H1 (cell line): ENCODE results near the gene MFAP4. TPM values are rescaled to one million over a fixed set of nuclear protein-coding genes. Genes with fewer than 3 reads are reported as not detected.
A peak's percentile ranks its signal among the peaks of the same experiment; 100 is the strongest.

ENCODE experiments used
- CTCF ChIA-PET: fragments of 300-600 bp; sonication (Branson Sonifier 250); formaldehyde crosslinking; loops from one replicate; lab custom pipeline; 2021; ENCODE audit not compliant: partially characterized antibody; lab: Charles Lee
- POLR2A ChIA-PET: fragments of 300-600 bp; sonication (Branson Sonifier 250); formaldehyde crosslinking; loops from one replicate; lab custom pipeline; 2021; ENCODE audit warnings: inconsistent platforms; ENCODE audit not compliant: partially characterized antibody; lab: Charles Lee
- DNase-seq, 2 experiments: peaks; one replicate each; pipeline versions ENCODE4 v3.0.0 to v3.0.0-alpha.2; 2010 to 2022; ENCODE audit warnings: low spot score in 2 of 2, low read depth in 1 of 2, mixed read lengths in 1 of 2
- FAIRE-seq: peaks from 2 replicates; lab custom pipeline; 2011; peaks lifted over from hg19 to GRCh38; lab: Jason Lieb, UNC
- H2AFZ ChIP-seq: 2 replicates; pipeline ENCODE4 v1.8.1; 2012; ENCODE audit warnings: low read length, inconsistent platforms
- H2AK5ac ChIP-seq: 2 replicates; pipeline ENCODE4 v1.6.1; 2013; ENCODE audit warnings: low read depth, low read length
- H2BK120ac ChIP-seq: replicated peaks from 2 replicates; pipeline ENCODE3; 2013; ENCODE audit warnings: low read depth, low read length, inconsistent platforms
- H2BK12ac ChIP-seq: 2 replicates; pipeline ENCODE4 v1.6.1; 2013; ENCODE audit warnings: low read depth, low read length
- H2BK15ac ChIP-seq: 2 replicates; pipeline ENCODE4 v1.6.1; 2013; ENCODE audit warnings: low read length
- H2BK20ac ChIP-seq: 2 replicates; pipeline ENCODE4 v1.6.1; 2013; ENCODE audit warnings: low read length
- H2BK5ac ChIP-seq: 2 replicates; pipeline ENCODE4 v1.6.1; 2013; ENCODE audit warnings: low read depth, low read length
- H3K14ac ChIP-seq: 2 replicates; pipeline ENCODE4 v1.6.1; 2013; ENCODE audit warnings: inconsistent platforms; ENCODE audit not compliant: insufficient read length
- H3K18ac ChIP-seq: 2 replicates; pipeline ENCODE4 v1.6.1; 2013; ENCODE audit warnings: low read length; ENCODE audit errors: extremely low read depth
- H3K23ac ChIP-seq: 2 replicates; pipeline ENCODE4 v1.6.1; 2013; ENCODE audit warnings: inconsistent platforms; ENCODE audit not compliant: insufficient read length
- H3K23me2 ChIP-seq: 2 replicates; pipeline ENCODE4 v1.6.1; 2013; ENCODE audit warnings: low read depth, low read length
- H3K27ac ChIP-seq: 2 replicates; pipeline ENCODE4 v1.6.1; 2011; ENCODE audit warnings: low read depth, low read length, inconsistent platforms
- H3K27me3 ChIP-seq, 4 experiments: replicated peaks in 1 of 4; 1 replicate in 1 of 4; 2 replicates in 3 of 4; pipeline versions ENCODE4 v1.6.1 to v1.8.1; 2011 to 2013; ENCODE audit warnings: low read length in 3 of 4, mild to moderate bottlenecking in 3 of 4, inconsistent platforms in 2 of 4, mixed read lengths in 2 of 4, moderate library complexity in 1 of 4; ENCODE audit not compliant: control insufficient read depth in 3 of 4, insufficient read depth in 3 of 4; ENCODE audit errors: extremely low read depth in 1 of 4
- H3K36me3 ChIP-seq, 4 experiments: 2 replicates each; pipeline versions ENCODE4 v1.6.1 to v1.8.1; 2011 to 2013; ENCODE audit warnings: mild to moderate bottlenecking in 4 of 4, low read length in 3 of 4, moderate library complexity in 2 of 4, control low read depth in 1 of 4, inconsistent platforms in 1 of 4; ENCODE audit not compliant: insufficient read depth in 4 of 4, control insufficient read depth in 2 of 4
- H3K4ac ChIP-seq: replicated peaks from 2 replicates; pipeline ENCODE3; 2013; ENCODE audit warnings: low read length, low read depth, mixed read lengths, inconsistent platforms; ENCODE audit not compliant: insufficient read length
- H3K4me1 ChIP-seq, 4 experiments: replicated peaks in 1 of 4; 1 replicate in 1 of 4; 2 replicates in 3 of 4; pipeline versions ENCODE4 v1.6.1 to v1.8.1; 2011 to 2013; ENCODE audit warnings: low read length in 3 of 4, inconsistent platforms in 2 of 4, mixed read lengths in 1 of 4; ENCODE audit not compliant: insufficient read depth in 4 of 4, control insufficient read depth in 3 of 4
- H3K4me2 ChIP-seq, 2 experiments: 2 replicates each; pipeline versions ENCODE4 v1.6.1 to v1.8.1; 2011 to 2013; ENCODE audit warnings: low read depth in 2 of 2, low read length in 2 of 2, control low read depth in 1 of 2, inconsistent platforms in 1 of 2, mild to moderate bottlenecking in 1 of 2; ENCODE audit not compliant: insufficient read depth in 1 of 2
- H3K4me3 ChIP-seq, 4 experiments: fragments of 200-600, 300-600 bp in 1 of 4; sonication (generic), shearing (Covaris generic), sonication (Bioruptor Twin) in 1 of 4; 2 replicates each; pipeline versions ENCODE4 v1.5.1 to v1.8.1; 2011 to 2016; ENCODE audit warnings: low read length in 4 of 4, low read depth in 3 of 4, control low read depth in 2 of 4, inconsistent platforms in 2 of 4, mild to moderate bottlenecking in 2 of 4, mixed read lengths in 1 of 4, moderate library complexity in 1 of 4; ENCODE audit not compliant: insufficient read depth in 2 of 4; ENCODE audit errors: extremely low read depth in 1 of 4
- H3K56ac ChIP-seq: replicated peaks from 2 replicates; pipeline ENCODE3; 2013; ENCODE audit warnings: low read depth, mild to moderate bottlenecking, mixed read lengths, low read length, inconsistent platforms; ENCODE audit not compliant: insufficient read length
- H3K79me1 ChIP-seq: 2 replicates; pipeline ENCODE4 v1.6.1; 2013; ENCODE audit warnings: low read depth, low read length, control low read depth
- H3K79me2 ChIP-seq, 2 experiments: 2 replicates each; pipeline versions ENCODE4 v1.6.1 to v1.8.1; 2012 to 2013; ENCODE audit warnings: low read length in 2 of 2, mild to moderate bottlenecking in 2 of 2, inconsistent platforms in 1 of 2; ENCODE audit not compliant: insufficient read depth in 2 of 2, control insufficient read depth in 1 of 2
- H3K9ac ChIP-seq, 4 experiments: replicated peaks in 1 of 4; 1 replicate in 1 of 4; 2 replicates in 3 of 4; pipeline versions ENCODE4 v1.6.1 to v1.8.1; 2011 to 2013; ENCODE audit warnings: low read depth in 3 of 4, low read length in 3 of 4, control low read depth in 2 of 4, mild to moderate bottlenecking in 2 of 4, moderate library complexity in 2 of 4, inconsistent platforms in 1 of 4; ENCODE audit errors: extremely low read depth in 1 of 4
- H3K9me3 ChIP-seq, 2 experiments: 2 replicates each; pipeline versions ENCODE4 v1.6.1 to v1.8.1; 2012 to 2013; ENCODE audit warnings: mild to moderate bottlenecking in 2 of 2, moderate library complexity in 2 of 2, control low read depth in 1 of 2, inconsistent platforms in 1 of 2, low read depth in 1 of 2, low read length in 1 of 2, mixed read lengths in 1 of 2; ENCODE audit not compliant: insufficient read depth in 2 of 2
- H4K20me1 ChIP-seq, 2 experiments: replicated peaks in 1 of 2; 2 replicates each; pipeline versions ENCODE3 to v1.8.1; 2011 to 2013; ENCODE audit warnings: inconsistent platforms in 2 of 2, low read length in 2 of 2, mild to moderate bottlenecking in 1 of 2; ENCODE audit not compliant: insufficient read depth in 2 of 2, control insufficient read depth in 1 of 2
- H4K5ac ChIP-seq: 2 replicates; pipeline ENCODE4 v1.6.1; 2013; ENCODE audit warnings: low read length, low read depth, mixed read lengths, inconsistent platforms; ENCODE audit not compliant: insufficient read length
- H4K8ac ChIP-seq: 2 replicates; pipeline ENCODE4 v1.8.0; 2013; ENCODE audit warnings: mild to moderate bottlenecking, moderate library complexity, low read length, inconsistent platforms; ENCODE audit not compliant: insufficient read depth; ENCODE audit errors: extremely low read depth
- H4K91ac ChIP-seq: replicated peaks from 2 replicates; pipeline ENCODE3; 2013; ENCODE audit warnings: low read length, mixed read lengths, inconsistent platforms; ENCODE audit not compliant: insufficient read length
- BCL11A ChIP-seq, 2 experiments: IDR thresholded peaks; one replicate each; pipeline ENCODE4 v1.6.1; 2011; ENCODE audit warnings: low read depth in 2 of 2, low read length in 2 of 2, mild to moderate bottlenecking in 2 of 2
- CHD1 ChIP-seq: IDR thresholded peaks from 2 replicates; pipeline ENCODE4 v1.6.1; 2012; ENCODE audit warnings: low read depth, low read length, improper control_type of control experiment
- CREB1 ChIP-seq: IDR thresholded peaks from 2 replicates; pipeline ENCODE4 v1.6.1; 2012; ENCODE audit warnings: inconsistent platforms
- GABPA ChIP-seq: IDR thresholded peaks from 2 replicates; pipeline ENCODE4 v1.6.1; 2011; ENCODE audit warnings: mild to moderate bottlenecking, low read length, moderate library complexity, borderline replicate concordance; ENCODE audit not compliant: insufficient read depth
- GTF2F1 ChIP-seq: IDR thresholded peaks from 2 replicates; pipeline ENCODE4 v1.6.1; 2012; ENCODE audit warnings: low read depth, low read length, improper control_type of control experiment, borderline replicate concordance
- KDM5A ChIP-seq: fragments of 200-600 bp; IDR thresholded peaks from 2 replicates; pipeline ENCODE4 v1.7.1; 2012; ENCODE audit warnings: mild to moderate bottlenecking, low read length, inconsistent platforms, mixed read lengths
- PHF8 ChIP-seq: fragments of 200-600 bp; sonication (generic); conservative IDR thresholded peaks from 2 replicates; pipeline ENCODE4 v1.7.1; 2012; ENCODE audit warnings: low read depth, mild to moderate bottlenecking, inconsistent platforms, low read length, moderate library complexity
- RNF2 ChIP-seq: fragments of 200-900, 300-1000 bp; sonication (generic); IDR thresholded peaks from 2 replicates; pipeline ENCODE4 v1.7.1; 2016; ENCODE audit warnings: borderline replicate concordance, low read depth, mild to moderate bottlenecking, antibody characterized with exemption, low read length; ENCODE audit not compliant: poor library complexity, severe bottlenecking; ENCODE audit errors: missing control alignments
- RXRA ChIP-seq: IDR thresholded peaks from 2 replicates; pipeline ENCODE4 v1.6.1; 2011; ENCODE audit warnings: low read depth, mild to moderate bottlenecking, low read length, moderate library complexity; ENCODE audit not compliant: insufficient read depth
- SP2 ChIP-seq: IDR thresholded peaks from 2 replicates; pipeline ENCODE4 v1.6.1; 2012; ENCODE audit warnings: mild to moderate bottlenecking, low read length, inconsistent platforms
- SUZ12 ChIP-seq: fragments of 200-600 bp; sonication (generic); IDR thresholded peaks from 2 replicates; pipeline ENCODE4 v1.6.1; 2012; ENCODE audit warnings: mild to moderate bottlenecking, inconsistent platforms, low read length, moderate library complexity, mixed read lengths
- TBP ChIP-seq: IDR thresholded peaks from 2 replicates; pipeline ENCODE4 v1.6.1; 2011; ENCODE audit warnings: low read depth, low read length, improper control_type of control experiment
- WGBS, 2 experiments: shearing (Covaris generic) in 1 of 2; methylation state at CpG; one replicate each; pipeline versions ENCODE4 v1.1.6 to v1.1.7; 2013 to 2015; ENCODE audit warnings: low lambda C conversion rate in 2 of 2, mixed read lengths in 2 of 2, inconsistent platforms in 1 of 2, low coverage in 1 of 2, missing lambda C conversion rate in 1 of 2; ENCODE audit not compliant: insufficient replicate concordance in 2 of 2, insufficient coverage in 1 of 2, insufficient read length in 1 of 2; ENCODE audit errors: extremely low coverage in 1 of 2, missing lambda C conversion rate in 1 of 2; 5-methylcytosine and 5-hydroxymethylcytosine counted together
- polyA plus RNA-seq, 7 experiments: library from polyadenylated mRNA; depleted of rRNA in 3 of 7; stranded (reverse) in 5 of 7; unstranded in 2 of 7; fragments of >200 nt in 5 of 7; fragments of 200-250 nt in 2 of 7; gene quantifications; 1 replicate in 5 of 7; 2 replicates in 1 of 7; 4 replicates in 1 of 7; pipeline versions ENCODE4 v1.2.1 to v1.2.3, GENCODE V29; 2011 to 2013; ENCODE audit warnings: missing spikeins in 2 of 7, mixed read lengths in 2 of 7
- total RNA-seq: library from RNA; stranded (reverse); fragmentation: NEBNext Ultra II Directional; extraction: Animal tissue kit (Norgen Biotek cat#: 25700); gene quantifications from 2 replicates; pipeline ENCODE4 v1.2.1, GENCODE V29; 2021
- TF ChIP-seq, protein P1 (sequence below): IDR thresholded peaks from 2 replicates; pipeline ENCODE4 v1.6.1; 2011; ENCODE audit warnings: low read depth, mild to moderate bottlenecking, low read length; ENCODE audit not compliant: insufficient read depth

The MFAP4 gene
- total and polyA plus RNA-seq, 2 of the 8 experiments (the other 6 are each of a cell fraction or from before 2014, with no cell fraction given): 3.1 to 3.6 TPM

DNA sequence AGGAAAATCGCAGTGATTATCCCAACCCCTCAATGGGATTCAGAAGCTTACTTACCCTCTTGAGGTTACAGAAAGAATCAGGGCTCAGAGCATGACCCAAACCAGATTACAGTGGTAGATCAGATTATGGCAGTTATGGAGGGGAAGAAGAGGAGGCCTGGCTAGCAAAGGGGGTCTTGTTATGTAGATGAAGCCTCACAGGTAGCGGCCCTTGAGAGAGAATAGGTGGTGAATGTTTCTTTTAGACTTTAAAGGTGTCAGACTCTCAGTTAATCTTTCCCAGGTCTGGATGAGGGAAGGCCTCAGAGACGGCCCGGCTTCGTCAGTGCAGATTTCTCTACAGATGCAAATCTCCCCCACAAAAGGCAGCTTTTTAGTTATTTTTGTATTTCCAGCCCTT lies 39.6 kb upstream of the MFAP4 start:
- H3K4me1 ChIP-seq: peaks cover 0 to 7% (median 1%) of the 10 kb centered on the region in 4 experiments; a peak in 3 of 7 replicates
- H3K27me3 ChIP-seq: no peaks in the 10 kb centered on the region
- DNase-seq (no peak), FAIRE-seq (peak; percentile 75)
- H2AFZ ChIP-seq: no peak overlapping the region
- H3K79me2 ChIP-seq: no peaks in the 10 kb centered on the region
- H2BK15ac ChIP-seq: no peak overlapping the region
- no peaks in the 10 kb centered on the region for H4K20me1 ChIP-seq
- H3K9ac ChIP-seq: no peak overlapping the region
- peak overlapping the region; percentile 23 to 24; a peak in 1 of 4 replicates for H3K4me2 ChIP-seq
- no peak overlapping the region; a peak in 1 of 8 replicates for H3K4me3 ChIP-seq
- POLR2A ChIA-PET: no interaction called here
- H2BK120ac ChIP-seq: no peak overlapping the region
- H2AK5ac ChIP-seq: 0 out of 2 replicates have a peak overlapping the region, but pooled peaks have one; percentile 79
- no peak overlapping the region for H3K14ac ChIP-seq
- H4K8ac ChIP-seq: no peak overlapping the region
- H3K79me1 ChIP-seq: no peaks in the 10 kb centered on the region
- H2BK12ac ChIP-seq: 0 out of 2 replicates have a peak overlapping the region, but pooled peaks have one; percentile 62
- peak overlapping the region; percentile 51; the same call in 1 of the 2 replicates for H3K18ac ChIP-seq
- H3K27ac ChIP-seq: no peak overlapping the region
- 41% methylated on average over 5 of the region's 5 CpGs; no CpG with 5 or more reads in 1 of the 2 experiments for WGBS, 2 experiments
- H3K56ac ChIP-seq: no peak overlapping the region
- H4K91ac ChIP-seq: no peak overlapping the region
- no peaks in the 10 kb centered on the region for H3K9me3 ChIP-seq
- no peak overlapping the region for H3K4ac ChIP-seq
- H3K36me3 ChIP-seq: no peaks in the 10 kb centered on the region
- no peak overlapping the region for H4K5ac ChIP-seq
- peak overlapping the region; percentile 97 for H2BK20ac ChIP-seq
- no peaks in the 10 kb centered on the region; the same call in 1 of the 2 replicates for H3K23me2 ChIP-seq
- CTCF ChIA-PET: interaction anchor here (1.0 to 4.0 kb wide), 5 partner anchors 13 to 64 kb away, joined by 3 to 14 read pairs (median 5); partner anchors contain the start of genes B9D1 and MAPK7
- no peak overlapping the region for H3K23ac ChIP-seq
- TF ChIP-seq SUZ12 (no peak), RXRA (no peak), GABPA (no peak), TBP (no peak), CREB1 (no peak), SP2 (no peak), KDM5A (no peak), BCL11A (IDR thresholded peaks at IDR 0.05; ENCODE audit: low read depth in 2 of 2, low read length in 2 of 2) (no peak), CHD1 (no peak), RNF2 (no peak), PHF8 (no peak), GTF2F1 (no peak)
- TF ChIP-seq, protein P1, sequence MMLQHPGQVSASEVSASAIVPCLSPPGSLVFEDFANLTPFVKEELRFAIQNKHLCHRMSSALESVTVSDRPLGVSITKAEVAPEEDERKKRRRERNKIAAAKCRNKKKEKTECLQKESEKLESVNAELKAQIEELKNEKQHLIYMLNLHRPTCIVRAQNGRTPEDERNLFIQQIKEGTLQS: no peak
- 0 out of 2 replicates have a peak overlapping the region, but pooled peaks have one; percentile 64 for H2BK5ac ChIP-seq
